Mucosa of stomach (tissue), 1 donor: ENCODE data around the gene FAM53C.
"Not testable (repeated sequence)": the region's sequence is repeated elsewhere in the genome, so short reads cannot be mapped to it uniquely, and the experiment has no call there.

Source experiments
- H3K27me3 ChIP-seq: one replicate; pipeline ENCODE4 v1.7.0; 2013; ENCODE audit warnings: mild to moderate bottlenecking, low read length; ENCODE audit not compliant: control insufficient read depth, insufficient read depth
- H3K36me3 ChIP-seq: one replicate; pipeline ENCODE4 v1.7.0; 2013; ENCODE audit warnings: low read length; ENCODE audit not compliant: control insufficient read depth, insufficient read depth
- H3K4me1 ChIP-seq: one replicate; pipeline ENCODE4 v1.7.0; 2013; ENCODE audit warnings: mild to moderate bottlenecking, low read length; ENCODE audit not compliant: control insufficient read depth, insufficient read depth
- H3K4me3 ChIP-seq: one replicate; pipeline ENCODE4 v1.7.0; 2013; ENCODE audit warnings: low read length
- H3K9ac ChIP-seq: one replicate; pipeline ENCODE4 v1.7.0; 2013; ENCODE audit warnings: mild to moderate bottlenecking, low read length, moderate library complexity
- H3K9me3 ChIP-seq: one replicate; pipeline ENCODE4 v1.7.0; 2013; ENCODE audit warnings: mild to moderate bottlenecking, low read length, moderate library complexity; ENCODE audit not compliant: control insufficient read depth
- donor health status: Pancreatic carcinoma.

The FAM53C gene

GRCh38 chr5:138337685-138338410 is at the start of gene FAM53C:
TSS of gene FAM53C (plus strand) at chr5:138338266. CDS start at chr5:138341336, 3,070 bp downstream.
- no peaks in the 10 kb centered on the region for H3K36me3 ChIP-seq
- H3K4me1 ChIP-seq: peaks cover 10% of the 10 kb centered on the region
- no peaks in the 10 kb centered on the region for H3K9me3 ChIP-seq
- peak within 1 kb of the TSS; percentile 91 for H3K9ac ChIP-seq
- peak within 1 kb of the TSS; percentile 79 for H3K4me3 ChIP-seq
- no peaks in the 10 kb centered on the region for H3K27me3 ChIP-seq

GRCh38 chr5:138289296-138289695 is 48.8 kb upstream of the FAM53C start:
- Histone ChIP-seq H3K4me1 (peaks cover 6% of the 10 kb centered on the region), H3K36me3 (no peaks in the 10 kb centered on the region), H3K27me3 (no peaks in the 10 kb centered on the region), H3K9ac (no peak overlapping the region), H3K4me3 (no peak overlapping the region), H3K9me3 (no peaks in the 10 kb centered on the region)

- Histone ChIP-seq H3K9ac (no peak overlapping the region), H3K27me3 (no peaks in the 10 kb centered on the region), H3K4me1 (no peaks in the 10 kb centered on the region), H3K36me3 (no peaks in the 10 kb centered on the region), H3K4me3 (no peak overlapping the region), H3K9me3 (no peaks in the 10 kb centered on the region)
Observed at GRCh38 chr5:138303372-138303771, 34.7 kb upstream of the FAM53C start.

GRCh38 chr5:138305797-138306196 is 32.3 kb upstream of the FAM53C start:
- Histone ChIP-seq H3K36me3 (no peaks in the 10 kb centered on the region), H3K9ac (no peak overlapping the region), H3K4me1 (no peaks in the 10 kb centered on the region), H3K27me3 (no peaks in the 10 kb centered on the region), H3K4me3 (no peak overlapping the region), H3K9me3 (no peaks in the 10 kb centered on the region)

GRCh38 chr5:138315751-138316278 is 22.3 kb upstream of the FAM53C start:
- Histone ChIP-seq H3K36me3 (no peaks in the 10 kb centered on the region), H3K4me3 (no peak overlapping the region), H3K9me3 (no peaks in the 10 kb centered on the region), H3K4me1 (no peaks in the 10 kb centered on the region), H3K9ac (no peak overlapping the region), H3K27me3 (no peaks in the 10 kb centered on the region)

- H3K9ac ChIP-seq: no peak overlapping the region
- H3K9me3 ChIP-seq: no peaks in the 10 kb centered on the region
- no peaks in the 10 kb centered on the region for H3K27me3 ChIP-seq
- no peaks in the 10 kb centered on the region for H3K36me3 ChIP-seq
- no peak overlapping the region for H3K4me3 ChIP-seq
- no peaks in the 10 kb centered on the region for H3K4me1 ChIP-seq
Observed at GRCh38 chr5:138316355-138316754, 21.7 kb upstream of the FAM53C start.

- not testable (repeated sequence) for H3K9me3 ChIP-seq, H3K27me3 ChIP-seq, H3K36me3 ChIP-seq, H3K4me1 ChIP-seq, H3K9ac ChIP-seq, H3K4me3 ChIP-seq
Observed at GRCh38 chr5:138318211-138318610, 19.9 kb upstream of the FAM53C start.

GRCh38 chr5:138330813-138331448 is 7.1 kb upstream of the FAM53C start:
- H3K4me3 ChIP-seq: peak overlapping the region; percentile 3
- H3K4me1 ChIP-seq: peaks cover 11% of the 10 kb centered on the region
- no peaks in the 10 kb centered on the region for H3K36me3 ChIP-seq
- no peaks in the 10 kb centered on the region for H3K27me3 ChIP-seq
- H3K9me3 ChIP-seq: no peaks in the 10 kb centered on the region
- peak overlapping the region; percentile 12 for H3K9ac ChIP-seq

GRCh38 chr5:138331449-138332368 is 6.4 kb upstream of the FAM53C start, which contains the start of gene CDC25C:
TSS of gene CDC25C (minus strand) at chr5:138331804. CDS start at chr5:138331180, 624 bp downstream.
- H3K9ac ChIP-seq: peak within 1 kb of the TSS; percentile 12
- H3K4me1 ChIP-seq: peaks cover 11% of the 10 kb centered on the region
- no peaks in the 10 kb centered on the region for H3K9me3 ChIP-seq
- no peaks in the 10 kb centered on the region for H3K36me3 ChIP-seq
- peak within 1 kb of the TSS; percentile 27 for H3K4me3 ChIP-seq
- H3K27me3 ChIP-seq: no peaks in the 10 kb centered on the region

- H3K4me3 ChIP-seq: no peak overlapping the region
Observed at GRCh38 chr5:138334867-138335447, 3.1 kb upstream of the FAM53C start.

GRCh38 chr5:138336952-138337684 is 948 bp upstream of the FAM53C start:
- Histone ChIP-seq H3K36me3 (no peaks in the 10 kb centered on the region), H3K4me1 (peaks cover 10% of the 10 kb centered on the region), H3K9me3 (no peaks in the 10 kb centered on the region), H3K4me3 (peak overlapping the region; percentile 79), H3K27me3 (no peaks in the 10 kb centered on the region), H3K9ac (peak overlapping the region; percentile 91)

More at GRCh38 chr5:138334867-138335447, 3.1 kb upstream of the FAM53C start:
- no peaks in the 10 kb centered on the region for H3K27me3 ChIP-seq
- H3K9ac ChIP-seq: no peak overlapping the region
- no peaks in the 10 kb centered on the region for H3K9me3 ChIP-seq
- no peaks in the 10 kb centered on the region for H3K36me3 ChIP-seq
- H3K4me1 ChIP-seq: peaks cover 21% of the 10 kb centered on the region
